GM19397 (cell line): ENCODE results near the gene SUPV3L1.
"Not testable (repeated sequence)": the region's sequence is repeated elsewhere in the genome, so short reads cannot be mapped to it uniquely, and the experiment has no call there.

Source experiments
- ATAC-seq: cut with Tn5 transposase; IDR thresholded peaks from one replicate; pipeline ENCODE4 v1.9.1; 2021; ENCODE audit warnings: mild to moderate bottlenecking, moderate library complexity; ENCODE audit not compliant: unreplicated experiment

Gene SUPV3L1

DNA sequence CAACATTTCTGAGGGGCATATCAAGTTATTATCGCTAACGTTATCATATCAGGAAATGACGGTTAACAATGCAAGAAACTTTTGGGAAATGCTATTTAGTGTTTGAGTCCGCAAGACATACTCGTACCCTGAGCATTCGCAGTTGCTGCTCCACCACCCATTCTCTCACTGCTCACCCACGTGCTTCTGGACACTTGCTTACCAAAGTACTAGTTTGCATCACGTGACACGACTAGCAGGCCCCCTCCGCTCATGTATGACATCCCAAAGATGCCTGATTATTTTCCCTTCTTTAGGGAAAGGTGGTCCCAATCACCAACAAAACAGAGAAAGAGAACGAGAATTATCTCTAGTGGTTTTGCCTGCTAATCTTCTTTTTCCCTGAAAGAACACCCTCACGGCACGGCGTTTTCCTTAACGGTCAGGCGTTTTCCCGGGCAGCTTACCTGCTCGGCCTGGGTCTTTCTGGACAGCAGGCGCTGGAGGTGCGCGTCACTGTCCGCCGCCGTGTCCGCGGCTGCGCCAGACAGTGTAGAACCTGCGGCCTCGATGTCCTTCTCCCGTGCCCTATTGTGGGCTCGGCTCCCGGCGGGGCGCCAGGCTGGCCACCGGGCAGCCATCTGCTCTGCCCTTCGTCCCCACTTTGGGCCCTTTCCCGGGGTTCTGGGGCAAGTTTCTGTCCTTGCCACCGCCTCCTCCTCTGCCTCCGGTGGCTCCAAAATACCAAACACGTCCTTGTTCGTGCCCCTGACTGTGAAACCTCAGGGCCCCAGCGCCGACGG is at the start of gene SUPV3L1:
Gene SUPV3L1, plus strand, starts transcription at position 492 of the 782 bp plus-strand sequence. Its CDS starts 58 bp downstream, at position 550.
- peak; percentile 84 for ATAC-seq

DNA sequence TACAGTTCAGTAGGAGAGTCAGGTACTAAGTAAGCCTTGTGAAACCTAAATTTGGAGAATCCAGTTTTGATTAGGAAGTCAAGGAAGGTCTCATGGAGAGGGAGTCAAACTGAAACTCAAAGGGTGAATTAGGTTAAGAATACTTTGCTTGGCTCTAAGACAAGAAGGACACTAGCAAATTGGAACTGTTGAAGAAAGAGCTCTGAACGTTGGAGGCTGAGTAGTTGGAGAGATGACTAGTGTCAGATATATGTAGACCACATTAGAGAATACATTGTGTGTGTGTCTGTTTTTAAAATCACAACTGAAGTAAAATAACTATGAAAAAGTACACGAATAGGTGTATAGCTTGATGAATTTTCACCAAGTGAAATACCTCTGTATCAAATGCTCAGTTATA is 49.8 kb upstream of the SUPV3L1 start:
- no peak for ATAC-seq

GRCh38 chr10:69139961-69140360 is 40.1 kb upstream of the SUPV3L1 start:
- ATAC-seq, result no peak

DNA sequence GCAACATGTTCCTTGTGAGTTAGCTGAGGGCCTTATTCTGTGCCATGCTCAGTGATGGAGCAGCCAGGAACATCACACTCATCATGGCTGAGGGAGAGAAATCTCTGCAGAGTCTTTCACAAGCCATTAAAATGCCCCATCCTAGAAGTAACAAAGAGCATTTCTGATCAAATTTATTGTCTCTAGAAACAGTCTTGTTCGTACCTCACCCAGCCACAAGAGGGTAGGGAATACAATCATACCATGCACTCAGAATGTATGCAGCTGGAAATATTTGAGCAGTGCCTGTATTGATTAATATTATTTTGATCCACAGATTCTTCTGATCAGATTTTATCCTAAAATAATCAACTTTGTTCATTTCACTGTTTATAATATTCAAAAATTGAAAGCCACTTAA is 38.7 kb upstream of the SUPV3L1 start:
- ATAC-seq, result no peak

DNA sequence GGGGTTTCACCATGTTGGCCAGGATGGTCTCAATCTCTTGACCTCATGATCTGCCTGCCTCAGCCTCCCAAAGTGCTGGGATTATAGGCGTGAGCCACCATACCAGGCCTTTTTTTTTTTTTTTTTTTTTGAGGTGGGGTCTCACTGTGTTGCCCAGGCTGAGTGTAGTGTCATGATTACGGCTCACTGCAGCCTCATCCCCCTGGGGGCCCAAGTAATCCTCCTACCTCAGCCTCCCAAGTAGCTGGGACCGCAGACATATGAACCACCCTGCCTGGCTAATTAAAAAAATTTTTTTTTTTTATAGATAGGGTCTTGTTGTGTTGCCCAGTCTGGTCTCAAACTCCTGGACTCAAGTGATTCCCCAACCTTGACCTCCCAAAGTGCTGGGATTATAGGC is 38.0 kb upstream of the SUPV3L1 start:
- ATAC-seq, result not testable (repeated sequence)

- no peak for ATAC-seq
Observed at GRCh38 chr10:69142983-69143382, 37.1 kb upstream of the SUPV3L1 start.

- ATAC-seq, result no peak
Observed at GRCh38 chr10:69145329-69145728, 34.7 kb upstream of the SUPV3L1 start.

DNA sequence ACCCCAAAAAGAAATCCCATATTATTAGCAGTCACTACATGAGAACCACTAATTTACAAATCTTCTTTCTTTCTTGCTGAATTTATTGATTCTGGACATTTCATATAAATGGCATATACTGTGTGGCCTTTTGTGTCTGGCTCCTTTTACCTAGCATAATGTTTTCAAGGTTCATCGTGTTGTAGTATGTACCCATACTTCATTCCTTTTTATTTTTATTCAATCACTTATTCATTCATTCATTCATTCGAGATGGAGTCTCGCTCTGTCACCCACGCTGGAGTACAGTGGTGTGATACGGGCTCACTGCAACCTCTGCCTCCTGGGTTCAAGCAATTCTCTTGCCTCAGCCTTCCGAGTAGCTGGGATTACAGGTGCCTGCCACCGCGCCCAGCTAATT is 34.2 kb upstream of the SUPV3L1 start:
- no peak for ATAC-seq

GRCh38 chr10:69146759-69147158 is 33.3 kb upstream of the SUPV3L1 start:
- no peak for ATAC-seq

DNA sequence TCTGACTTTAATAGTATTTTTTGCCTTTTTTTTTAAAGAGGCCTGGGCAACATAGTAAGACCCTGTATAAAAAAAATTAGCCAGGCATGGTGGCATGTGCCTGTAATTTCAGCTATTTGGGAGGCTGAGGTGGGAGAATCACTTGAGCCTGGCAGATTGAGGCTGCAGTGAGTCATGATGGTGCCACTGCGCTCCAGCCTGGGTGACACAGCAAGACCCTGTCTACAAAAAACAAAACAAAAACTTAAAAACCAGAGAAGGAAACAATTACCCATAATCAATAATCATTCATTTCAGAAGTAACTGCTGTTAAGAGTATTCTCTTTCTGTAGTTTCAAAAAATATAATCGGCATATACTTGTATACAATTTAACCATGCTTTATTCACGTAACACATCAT is 28.1 kb upstream of the SUPV3L1 start:
- no peak for ATAC-seq

- no peak for ATAC-seq
Observed at GRCh38 chr10:69153227-69153626, 26.8 kb upstream of the SUPV3L1 start.

GRCh38 chr10:69160809-69161241 is 19.2 kb upstream of the SUPV3L1 start:
- no peak for ATAC-seq

DNA sequence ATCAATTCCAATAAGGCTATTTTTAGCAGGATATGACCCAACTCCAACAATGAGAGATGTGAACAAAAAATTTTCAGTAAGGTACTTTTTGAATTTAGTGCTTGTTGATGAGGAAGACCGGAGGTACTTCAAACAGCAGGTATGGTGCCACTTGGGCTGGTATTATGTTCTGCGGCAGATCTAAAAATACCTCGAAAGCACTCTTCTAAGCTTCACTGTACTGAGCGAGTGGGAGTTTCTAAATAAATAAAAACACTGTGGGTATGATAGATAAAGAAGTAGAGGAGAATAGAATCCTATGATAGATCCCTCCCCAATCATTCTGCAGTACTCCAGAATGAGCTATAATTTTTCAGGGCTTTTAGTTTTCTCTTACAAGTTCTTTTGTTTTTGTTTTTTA is 11.5 kb upstream of the SUPV3L1 start:
- ATAC-seq, result no peak

GRCh38 chr10:69172241-69172982 is 7.6 kb upstream of the SUPV3L1 start:
- ATAC-seq, result no peak

GRCh38 chr10:69175326-69175725 is 4.7 kb upstream of the SUPV3L1 start:
- not testable (repeated sequence) for ATAC-seq

GRCh38 chr10:69176823-69177222 is 3.2 kb upstream of the SUPV3L1 start:
- no peak for ATAC-seq

GRCh38 chr10:69179089-69179742 is 818 bp upstream of the SUPV3L1 start:
- ATAC-seq, result no peak

DNA sequence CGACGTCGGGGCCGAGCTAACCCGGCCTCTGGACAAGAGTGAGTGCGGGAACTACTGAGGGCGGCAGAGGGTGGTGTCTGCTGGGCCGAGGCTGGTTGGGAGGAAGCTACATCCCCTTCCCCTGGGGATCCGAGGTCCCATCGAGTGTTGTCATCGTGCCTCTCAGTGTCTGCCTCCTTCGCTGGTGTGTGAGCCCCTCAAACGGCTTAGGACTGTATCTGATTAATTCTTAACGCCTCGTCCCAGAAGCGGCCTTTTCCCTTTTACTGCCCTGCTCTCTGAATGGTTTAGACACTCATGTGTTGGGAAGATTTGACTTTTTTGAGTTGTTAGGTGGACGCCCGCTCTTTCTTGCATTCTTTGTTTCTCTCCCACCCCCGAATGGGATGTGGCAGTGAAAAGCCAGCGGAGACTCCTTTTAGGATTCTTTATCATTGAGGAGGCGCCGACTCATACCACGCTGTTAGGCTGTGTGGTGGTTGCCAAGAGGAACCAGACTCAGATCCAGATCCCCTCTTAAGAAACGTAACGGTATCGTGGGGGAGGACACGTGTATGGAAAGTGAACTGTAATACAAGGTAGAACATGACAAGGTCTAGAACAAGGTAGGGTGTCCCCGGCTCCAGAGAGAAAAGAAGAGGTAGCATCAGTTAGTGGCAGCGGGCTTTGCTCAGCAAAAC is 631 bp downstream of the SUPV3L1 start:
- ATAC-seq, result no peak

- ATAC-seq, result no peak
Observed at GRCh38 chr10:69181433-69181832, 1.4 kb downstream of the SUPV3L1 start.

- no peak for ATAC-seq
Observed at GRCh38 chr10:69182005-69182404, 2.0 kb downstream of the SUPV3L1 start.

DNA sequence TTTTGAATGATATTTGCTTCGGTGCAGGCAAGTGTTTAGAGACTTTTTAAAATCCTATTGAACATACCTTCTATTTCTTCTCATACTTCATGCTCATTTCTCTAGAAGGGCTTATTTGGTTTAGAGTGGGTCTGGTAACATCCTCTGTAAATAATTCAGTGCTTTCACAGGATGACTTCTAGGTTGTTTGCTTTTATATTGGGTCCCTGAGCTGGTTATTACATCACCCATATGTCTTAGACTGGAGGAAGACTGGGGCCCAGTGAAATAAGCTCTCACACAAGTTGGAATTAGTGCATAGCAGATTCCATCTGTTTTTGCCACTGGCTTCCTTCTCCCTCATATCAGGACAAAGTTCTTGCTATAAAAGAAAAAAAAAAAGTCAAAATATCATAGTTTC is 6.5 kb downstream of the SUPV3L1 start:
- ATAC-seq, result no peak
